Measurements from ENCODE around the gene ROR1. TPM values are rescaled to one million over a fixed set of nuclear protein-coding genes. Genes with fewer than 3 reads are reported as not detected.

The ROR1 gene
- total and polyA plus RNA-seq, 9 of the 15 experiments (the other 6 are each of a cell fraction or from before 2014, with no cell fraction given), result 0.02 TPM; not detected in 8

DNA sequence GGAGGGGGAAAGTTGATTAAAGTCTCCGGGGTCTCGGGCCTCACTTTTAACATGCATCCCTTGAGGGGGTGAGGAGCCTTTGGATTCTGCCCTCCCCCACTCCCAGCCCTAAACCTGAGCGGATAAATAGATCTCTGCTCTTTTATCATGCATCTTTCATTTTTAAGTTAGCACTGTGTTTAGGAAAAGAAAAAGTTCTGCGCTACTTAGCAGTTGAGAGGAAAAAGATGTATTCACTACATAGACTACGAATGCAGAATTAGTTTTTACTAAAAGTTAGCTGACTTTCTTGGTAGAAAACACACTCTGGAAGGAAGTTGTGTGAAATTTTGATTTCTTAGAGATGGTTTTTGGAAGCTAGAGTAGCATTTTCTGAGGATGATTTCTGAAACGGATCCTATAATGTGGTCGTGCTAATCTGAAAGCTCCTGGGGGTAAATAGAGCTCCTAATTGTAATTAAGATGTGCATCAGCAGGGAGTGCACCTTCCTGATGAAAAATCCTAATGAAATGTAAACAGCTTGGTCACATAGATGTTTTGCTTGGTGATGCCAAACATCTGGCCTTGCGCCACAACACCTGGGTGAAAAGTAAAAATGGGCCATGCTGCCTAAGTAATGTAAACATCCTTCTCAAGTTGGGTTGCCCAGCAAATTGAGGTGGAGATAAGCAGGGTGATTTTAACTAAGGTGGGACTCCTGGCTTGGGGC, 1.8 kb downstream of the ROR1 start (continued):
- TF ChIP-seq, protein P1, sequence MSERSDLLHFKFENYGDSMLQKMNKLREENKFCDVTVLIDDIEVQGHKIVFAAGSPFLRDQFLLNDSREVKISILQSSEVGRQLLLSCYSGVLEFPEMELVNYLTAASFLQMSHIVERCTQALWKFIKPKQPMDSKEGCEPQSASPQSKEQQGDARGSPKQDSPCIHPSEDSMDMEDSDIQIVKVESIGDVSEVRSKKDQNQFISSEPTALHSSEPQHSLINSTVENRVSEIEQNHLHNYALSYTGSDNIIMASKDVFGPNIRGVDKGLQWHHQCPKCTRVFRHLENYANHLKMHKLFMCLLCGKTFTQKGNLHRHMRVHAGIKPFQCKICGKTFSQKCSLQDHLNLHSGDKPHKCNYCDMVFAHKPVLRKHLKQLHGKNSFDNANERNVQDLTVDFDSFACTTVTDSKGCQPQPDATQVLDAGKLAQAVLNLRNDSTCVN (CRISPR knock-in tag; IDR thresholded peaks at IDR 0.05), result no peak
- TF ChIP-seq, protein P2, sequence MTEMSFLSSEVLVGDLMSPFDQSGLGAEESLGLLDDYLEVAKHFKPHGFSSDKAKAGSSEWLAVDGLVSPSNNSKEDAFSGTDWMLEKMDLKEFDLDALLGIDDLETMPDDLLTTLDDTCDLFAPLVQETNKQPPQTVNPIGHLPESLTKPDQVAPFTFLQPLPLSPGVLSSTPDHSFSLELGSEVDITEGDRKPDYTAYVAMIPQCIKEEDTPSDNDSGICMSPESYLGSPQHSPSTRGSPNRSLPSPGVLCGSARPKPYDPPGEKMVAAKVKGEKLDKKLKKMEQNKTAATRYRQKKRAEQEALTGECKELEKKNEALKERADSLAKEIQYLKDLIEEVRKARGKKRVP (CRISPR knock-in tag; IDR thresholded peaks at IDR 0.05), result no peak
- TF ChIP-seq ZNF717 (CRISPR knock-in tag; IDR thresholded peaks at IDR 0.05) (no peak), PPARD (CRISPR knock-in tag; IDR thresholded peaks at IDR 0.05) (no peak)

DNA sequence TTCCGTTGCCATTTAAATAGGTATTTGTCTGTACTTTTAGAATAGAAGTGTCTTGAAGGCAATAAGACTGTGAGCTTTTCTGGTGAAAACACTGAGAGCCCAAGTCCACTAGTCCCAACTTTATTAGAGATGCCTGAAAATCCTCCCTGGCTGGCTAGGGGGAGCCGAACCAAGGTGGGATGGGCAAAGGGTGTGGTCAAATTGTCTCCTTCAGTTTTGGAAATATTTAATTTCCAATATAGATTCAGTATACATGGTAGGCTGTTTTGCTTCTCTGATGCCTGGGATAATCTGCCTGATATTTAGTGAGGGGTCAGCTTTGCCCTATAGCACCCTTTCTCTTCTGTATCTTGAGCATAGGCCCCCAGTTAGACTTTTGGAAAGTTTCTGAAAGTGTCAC, 3.5 kb downstream of the ROR1 start:
- intact Hi-C loops (cut with micrococcal nuclease) (no loop called here), in situ Hi-C loops (cut with MboI) (no loop called here)
- POLR2A ChIA-PET, result no interaction called here
- ATAC-seq, result no peak
- TF ChIP-seq ZNF175 (CRISPR knock-in tag; IDR thresholded peaks at IDR 0.05; ENCODE audit: low read depth) (no peak), XRCC5 (IDR thresholded peaks at IDR 0.05; ENCODE audit: low read depth, low read length) (no peak)
- TF ChIP-seq, protein P3, sequence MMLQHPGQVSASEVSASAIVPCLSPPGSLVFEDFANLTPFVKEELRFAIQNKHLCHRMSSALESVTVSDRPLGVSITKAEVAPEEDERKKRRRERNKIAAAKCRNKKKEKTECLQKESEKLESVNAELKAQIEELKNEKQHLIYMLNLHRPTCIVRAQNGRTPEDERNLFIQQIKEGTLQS (IDR thresholded peaks at IDR 0.05), result no peak
- TF ChIP-seq, protein P3 (CRISPR knock-in tag; conservative IDR thresholded peaks at IDR 0.05), result no peak
- TF ChIP-seq, protein P4, sequence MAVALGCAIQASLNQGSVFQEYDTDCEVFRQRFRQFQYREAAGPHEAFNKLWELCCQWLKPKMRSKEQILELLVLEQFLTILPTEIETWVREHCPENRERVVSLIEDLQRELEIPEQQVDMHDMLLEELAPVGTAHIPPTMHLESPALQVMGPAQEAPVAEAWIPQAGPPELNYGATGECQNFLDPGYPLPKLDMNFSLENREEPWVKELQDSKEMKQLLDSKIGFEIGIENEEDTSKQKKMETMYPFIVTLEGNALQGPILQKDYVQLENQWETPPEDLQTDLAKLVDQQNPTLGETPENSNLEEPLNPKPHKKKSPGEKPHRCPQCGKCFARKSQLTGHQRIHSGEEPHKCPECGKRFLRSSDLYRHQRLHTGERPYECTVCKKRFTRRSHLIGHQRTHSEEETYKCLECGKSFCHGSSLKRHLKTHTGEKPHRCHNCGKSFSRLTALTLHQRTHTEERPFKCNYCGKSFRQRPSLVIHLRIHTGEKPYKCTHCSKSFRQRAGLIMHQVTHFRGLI (CRISPR knock-in tag; IDR thresholded peaks at IDR 0.05), result no peak
- 0% methylated on average over 2 of the region's 2 CpGs for WGBS (ENCODE audit: insufficient coverage, low coverage, missing lambda C conversion rate)
- no peak for DNase-seq (ENCODE audit: extremely low read depth in 1 of 4, low spot score in 3 of 4)
- Histone ChIP-seq H4K20me1 (replicated peaks; ENCODE audit: control insufficient read depth, insufficient read depth, low read length) (no peaks in the 10 kb centered on the region), H2AFZ (ENCODE audit: low read depth, low read length) (no peak overlapping the region), H3K9me1 (ENCODE audit: control insufficient read depth, insufficient read depth, low read length) (no peaks in the 10 kb centered on the region), H3K4me1 (replicated peaks in 1 of 2; ENCODE audit: control insufficient read depth in 2 of 2, insufficient read depth in 2 of 2, low read length in 2 of 2) (peaks cover 0 to 6% of the 10 kb centered on the region in 2 experiments; a peak in 2 of 5 replicates), H3K4me3 (no peak overlapping the region), H3K27me3 (ENCODE audit: control insufficient read depth in 2 of 2, insufficient read depth in 2 of 2, low read length in 2 of 2) (peaks cover 5 to 13% of the 10 kb centered on the region in 2 experiments; a peak in 3 of 5 replicates), H3K27ac (ENCODE audit: extremely low read depth, low read depth, low read length) (no peak overlapping the region), H3K79me2 (ENCODE audit: control insufficient read depth, insufficient read depth, low read length) (no peaks in the 10 kb centered on the region), H3K4me2 (ENCODE audit: insufficient read depth, low read length) (no peak overlapping the region), H3K9ac (ENCODE audit: insufficient read depth in 1 of 2, low read depth in 2 of 2, low read length in 2 of 2) (no peak overlapping the region), H3K9me3 (replicated peaks; ENCODE audit: control insufficient read depth, insufficient read depth, low read depth, low read length) (no peaks in the 10 kb centered on the region), H3K36me3 (ENCODE audit: control insufficient read depth, insufficient read depth, low read length) (no peaks in the 10 kb centered on the region)
- CTCF ChIA-PET (ENCODE audit: low intra/inter-chr PET ratio), result no interaction called here
- no TSS peak for BruUV-seq (replicated peaks)
- no peak for FAIRE-seq
